Stimulated activated naive CD4-positive, alpha-beta T cell treated with Interleukin-2 at 50 U/mL for 16 hours (primary cell): ENCODE data around the gene BAZ2B.
"Not testable (repeated sequence)": the region's sequence is repeated elsewhere in the genome, so short reads cannot be mapped to it uniquely, and the experiment has no call there.

Experiments used
- DNase-seq: peaks from one replicate; lab custom pipeline; 2025; lab: John Stamatoyannopoulos, UW

The BAZ2B gene

GRCh38 chr2:159411460-159411859 is 204.9 kb downstream of the BAZ2B start:
- no peak for DNase-seq

- no peak for DNase-seq
Measured at GRCh38 chr2:159410276-159410675, 206.1 kb downstream of the BAZ2B start.

- DNase-seq = no peak
Measured at GRCh38 chr2:159409116-159409800, 207.1 kb downstream of the BAZ2B start.

- no peak for DNase-seq
Measured at GRCh38 chr2:159402790-159403189, 213.6 kb downstream of the BAZ2B start.

GRCh38 chr2:159402160-159402559 is 214.2 kb downstream of the BAZ2B start:
- DNase-seq = not testable (repeated sequence)

- no peak for DNase-seq
Measured at GRCh38 chr2:159399716-159400415, 216.5 kb downstream of the BAZ2B start.

- no peak for DNase-seq
Measured at GRCh38 chr2:159396799-159397198, 219.5 kb downstream of the BAZ2B start.

GRCh38 chr2:159382447-159383028 is 233.8 kb downstream of the BAZ2B start:
- no peak for DNase-seq

- DNase-seq = no peak
Measured at GRCh38 chr2:159381574-159381973, 234.8 kb downstream of the BAZ2B start.

- no peak for DNase-seq
Measured at GRCh38 chr2:159380685-159381239, 235.6 kb downstream of the BAZ2B start.

- no peak for DNase-seq
Measured at GRCh38 chr2:159379181-159379580, 237.2 kb downstream of the BAZ2B start.

GRCh38 chr2:159375241-159375640 is 241.1 kb downstream of the BAZ2B start:
- DNase-seq = no peak

GRCh38 chr2:159371506-159371905 is 244.8 kb downstream of the BAZ2B start:
- DNase-seq = no peak

- no peak for DNase-seq
Measured at GRCh38 chr2:159366538-159366937, 249.8 kb downstream of the BAZ2B start.

GRCh38 chr2:159362816-159363251 is 253.5 kb downstream of the BAZ2B start:
- DNase-seq = no peak

- no peak for DNase-seq
Measured at GRCh38 chr2:159362094-159362493, 254.3 kb downstream of the BAZ2B start.

- DNase-seq = not testable (repeated sequence)
Measured at GRCh38 chr2:159361603-159362002, 254.7 kb downstream of the BAZ2B start.

- no peak for DNase-seq
Measured at GRCh38 chr2:159356053-159356554, 260.2 kb downstream of the BAZ2B start.

- no peak for DNase-seq
Measured at GRCh38 chr2:159351977-159352376, 264.4 kb downstream of the BAZ2B start.

GRCh38 chr2:159349674-159350299 is 266.6 kb downstream of the BAZ2B start:
- no peak for DNase-seq

- no peak for DNase-seq
Measured at GRCh38 chr2:159326569-159327255, 289.6 kb downstream of the BAZ2B start.

- no peak for DNase-seq
Measured at GRCh38 chr2:159322419-159322818, 293.9 kb downstream of the BAZ2B start.
